Osteoblast (primary cell): ENCODE results near the gene KANK2. TPM values are rescaled to one million over a fixed set of nuclear protein-coding genes. Genes with fewer than 3 reads are reported as not detected.

Source experiments
- DNase-seq: peaks from one replicate; pipeline ENCODE4 v3.0.0; 2011; ENCODE audit warnings: low spot score, mixed read lengths; ENCODE audit not compliant: insufficient read length; ENCODE audit errors: missing footprints
- H2AFZ ChIP-seq: 2 replicates; pipeline ENCODE4 v1.6.0; 2011; ENCODE audit warnings: mild to moderate bottlenecking, low read length
- H3K27ac ChIP-seq: 2 replicates; pipeline ENCODE4 v1.5.1; 2011; ENCODE audit warnings: mild to moderate bottlenecking, low read depth, low read length, moderate library complexity
- H3K27me3 ChIP-seq: 2 replicates; pipeline ENCODE4 v1.6.0; 2012; ENCODE audit warnings: mild to moderate bottlenecking, control low read depth, inconsistent platforms, low read length, moderate library complexity; ENCODE audit not compliant: insufficient read depth
- H3K36me3 ChIP-seq: 2 replicates; pipeline ENCODE4 v1.5.1; 2011; ENCODE audit warnings: mild to moderate bottlenecking, low read length, control low read depth, moderate library complexity; ENCODE audit not compliant: insufficient read depth
- H3K4me1 ChIP-seq: 2 replicates; pipeline ENCODE4 v1.5.1; 2011; ENCODE audit warnings: mild to moderate bottlenecking, low read length, control low read depth, moderate library complexity; ENCODE audit not compliant: insufficient read depth
- H3K4me2 ChIP-seq: 2 replicates; pipeline ENCODE4 v1.6.0; 2011; ENCODE audit warnings: mild to moderate bottlenecking, low read length; ENCODE audit not compliant: insufficient read depth
- H3K4me3 ChIP-seq: fragments of 200-600 bp; sonication (generic); 3 replicates; pipeline ENCODE4 v1.5.1; 2012; ENCODE audit warnings: mild to moderate bottlenecking, low read length, inconsistent platforms; ENCODE audit not compliant: insufficient read depth
- H3K79me2 ChIP-seq: 2 replicates; pipeline ENCODE4 v1.6.0; 2012; ENCODE audit warnings: mild to moderate bottlenecking, low read length, control low read depth, inconsistent platforms; ENCODE audit not compliant: insufficient read depth
- H3K9me3 ChIP-seq: 2 replicates; pipeline ENCODE4 v1.5.1; 2011; ENCODE audit warnings: low read depth, low read length, control low read depth
- H4K20me1 ChIP-seq: 2 replicates; pipeline ENCODE4 v1.6.0; 2012; ENCODE audit warnings: mild to moderate bottlenecking, low read length, control low read depth; ENCODE audit not compliant: insufficient read depth
- total RNA-seq: library from RNA; depleted of rRNA; stranded (reverse); fragments of >200 nt; gene quantifications from 2 replicates; pipeline ENCODE4 v1.2.3, GENCODE V29; 2012
- TF ChIP-seq, protein P1 (sequence below): IDR thresholded peaks from 2 replicates; pipeline ENCODE4 v1.5.1; 2011; ENCODE audit warnings: mild to moderate bottlenecking, low read depth, low read length, moderate library complexity; ENCODE audit errors: extremely low read depth

The KANK2 gene
- total RNA-seq, 1 donor: 295 TPM

DNA sequence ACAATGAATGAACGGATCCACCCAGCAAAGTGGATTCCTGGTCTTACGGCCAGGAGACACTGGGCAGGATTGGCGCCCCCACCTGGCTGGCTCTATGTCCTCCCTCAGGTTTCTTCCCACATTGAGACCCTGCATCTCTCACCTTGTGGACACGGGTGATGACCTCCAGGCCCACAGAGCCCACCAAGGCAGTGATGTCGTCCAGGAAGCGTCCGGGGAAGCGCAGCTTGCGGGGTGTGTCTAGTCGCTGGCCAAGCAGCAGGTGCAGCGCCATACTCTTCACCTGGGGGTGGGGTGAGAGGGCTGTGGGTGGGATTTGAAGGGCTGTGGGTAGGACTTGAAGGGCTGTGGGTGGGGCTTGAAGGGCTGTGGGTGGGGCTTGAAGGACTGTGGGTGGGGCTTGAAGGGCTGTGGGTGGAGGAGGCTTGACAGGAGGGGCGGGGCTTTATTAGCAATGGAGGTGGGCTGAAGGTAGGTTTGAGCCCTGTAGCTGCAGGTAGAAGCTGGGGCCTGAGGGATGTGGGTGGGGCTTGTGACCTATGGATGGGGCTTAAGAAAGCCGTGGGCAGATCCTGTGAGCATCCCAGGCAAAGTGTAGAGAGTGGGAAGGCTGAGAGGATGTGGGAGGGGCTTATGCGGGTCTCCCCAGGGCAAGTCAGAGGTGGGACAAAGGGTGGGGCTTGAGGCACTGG lies 30.0 kb upstream of the KANK2 start:
- no peaks in the 10 kb centered on the region for H3K27me3 ChIP-seq
- TF ChIP-seq, protein P1, sequence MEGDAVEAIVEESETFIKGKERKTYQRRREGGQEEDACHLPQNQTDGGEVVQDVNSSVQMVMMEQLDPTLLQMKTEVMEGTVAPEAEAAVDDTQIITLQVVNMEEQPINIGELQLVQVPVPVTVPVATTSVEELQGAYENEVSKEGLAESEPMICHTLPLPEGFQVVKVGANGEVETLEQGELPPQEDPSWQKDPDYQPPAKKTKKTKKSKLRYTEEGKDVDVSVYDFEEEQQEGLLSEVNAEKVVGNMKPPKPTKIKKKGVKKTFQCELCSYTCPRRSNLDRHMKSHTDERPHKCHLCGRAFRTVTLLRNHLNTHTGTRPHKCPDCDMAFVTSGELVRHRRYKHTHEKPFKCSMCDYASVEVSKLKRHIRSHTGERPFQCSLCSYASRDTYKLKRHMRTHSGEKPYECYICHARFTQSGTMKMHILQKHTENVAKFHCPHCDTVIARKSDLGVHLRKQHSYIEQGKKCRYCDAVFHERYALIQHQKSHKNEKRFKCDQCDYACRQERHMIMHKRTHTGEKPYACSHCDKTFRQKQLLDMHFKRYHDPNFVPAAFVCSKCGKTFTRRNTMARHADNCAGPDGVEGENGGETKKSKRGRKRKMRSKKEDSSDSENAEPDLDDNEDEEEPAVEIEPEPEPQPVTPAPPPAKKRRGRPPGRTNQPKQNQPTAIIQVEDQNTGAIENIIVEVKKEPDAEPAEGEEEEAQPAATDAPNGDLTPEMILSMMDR: no peak
- H3K4me3 ChIP-seq: no peak overlapping the region
- H2AFZ ChIP-seq: no peak overlapping the region
- no peak overlapping the region for H3K27ac ChIP-seq
- H3K4me2 ChIP-seq: no peak overlapping the region
- peaks cover 6% of the 10 kb centered on the region for H3K36me3 ChIP-seq
- no peaks in the 10 kb centered on the region for H3K79me2 ChIP-seq
- no peaks in the 10 kb centered on the region for H4K20me1 ChIP-seq
- DNase-seq: peak; percentile 61
- H3K4me1 ChIP-seq: no peaks in the 10 kb centered on the region
- H3K9me3 ChIP-seq: no peaks in the 10 kb centered on the region

DNA sequence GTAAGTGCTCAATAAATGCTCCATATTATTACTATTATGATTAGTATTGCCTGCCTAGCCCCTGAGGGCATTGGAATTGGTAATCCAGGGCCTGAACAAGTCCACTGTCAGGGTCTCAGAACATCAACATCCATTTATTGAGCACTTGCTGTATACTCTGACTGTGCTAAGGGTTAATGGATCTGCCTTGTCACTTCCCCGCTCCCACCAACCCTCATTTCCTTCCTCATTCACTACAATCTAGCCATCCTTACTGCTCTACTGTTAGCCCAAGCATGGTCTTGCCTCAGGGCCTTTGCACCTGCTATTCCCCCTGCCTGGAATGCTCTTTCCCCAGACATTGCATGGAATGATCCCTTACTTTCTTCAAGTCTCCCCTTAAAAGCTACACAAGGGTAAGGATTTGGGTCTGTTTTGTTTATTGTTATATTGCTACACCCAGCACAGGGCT lies 29.4 kb upstream of the KANK2 start:
- TF ChIP-seq, protein P1: no peak
- Histone ChIP-seq H3K9me3 (peaks cover 3% of the 10 kb centered on the region), H3K4me3 (no peak overlapping the region), H4K20me1 (no peaks in the 10 kb centered on the region), H2AFZ (no peak overlapping the region), H3K4me1 (no peaks in the 10 kb centered on the region), H3K79me2 (no peaks in the 10 kb centered on the region), H3K27ac (no peak overlapping the region), H3K27me3 (no peaks in the 10 kb centered on the region), H3K36me3 (peaks cover 9% of the 10 kb centered on the region), H3K4me2 (no peak overlapping the region)
- peak; percentile 47 for DNase-seq

DNA sequence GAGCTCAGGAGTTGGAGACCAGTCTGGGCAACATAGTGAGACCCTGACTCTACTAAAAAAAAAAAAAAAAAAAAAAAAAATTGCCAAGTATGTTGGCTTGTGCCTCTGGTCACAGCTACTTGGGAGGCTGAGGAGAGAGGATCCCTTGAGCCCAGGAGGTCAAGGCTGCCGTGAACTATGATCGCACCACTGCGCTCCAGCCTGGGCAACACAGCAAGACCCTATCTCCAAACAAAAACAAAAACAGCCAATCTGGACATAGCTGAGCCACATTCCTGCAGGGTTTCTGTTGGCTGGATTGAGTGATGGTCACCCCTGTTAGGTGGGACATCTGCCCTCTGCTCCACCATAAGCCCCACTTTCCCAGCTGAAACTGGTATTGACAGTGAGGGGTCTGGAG lies 28.5 kb upstream of the KANK2 start:
- Histone ChIP-seq H4K20me1 (no peaks in the 10 kb centered on the region), H3K9me3 (peaks cover 10% of the 10 kb centered on the region), H3K79me2 (no peaks in the 10 kb centered on the region), H3K27ac (no peak overlapping the region), H3K36me3 (peaks cover 16% of the 10 kb centered on the region), H3K4me2 (no peak overlapping the region), H3K27me3 (no peaks in the 10 kb centered on the region), H3K4me1 (no peaks in the 10 kb centered on the region), H2AFZ (no peak overlapping the region), H3K4me3 (no peak overlapping the region)
- peak; percentile 62 for DNase-seq
- TF ChIP-seq, protein P1: no peak

DNA sequence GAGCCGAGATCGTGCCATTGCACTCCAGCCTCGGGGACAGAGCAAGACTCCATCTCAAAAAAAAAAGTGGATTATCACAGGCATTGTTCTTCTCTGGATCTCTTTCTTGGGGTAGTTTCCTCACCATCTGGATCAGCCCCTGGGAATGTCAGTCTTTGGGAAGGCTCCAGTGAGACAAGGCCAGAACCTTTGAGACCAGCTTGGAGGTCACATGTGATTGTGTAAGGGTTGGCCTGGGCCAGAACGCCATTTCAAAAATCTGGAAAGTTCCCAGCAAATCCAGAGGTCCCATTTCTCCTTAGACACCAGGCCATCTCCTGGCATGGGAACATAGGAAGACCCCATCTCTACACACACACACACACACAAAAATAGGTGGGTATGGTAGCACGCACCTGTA lies 27.8 kb upstream of the KANK2 start:
- Histone ChIP-seq H4K20me1 (no peaks in the 10 kb centered on the region), H3K79me2 (no peaks in the 10 kb centered on the region), H3K4me2 (no peak overlapping the region), H3K27ac (no peak overlapping the region), H3K9me3 (peaks cover 10% of the 10 kb centered on the region), H3K27me3 (no peaks in the 10 kb centered on the region), H3K4me1 (no peaks in the 10 kb centered on the region), H3K36me3 (peaks cover 16% of the 10 kb centered on the region), H3K4me3 (no peak overlapping the region), H2AFZ (no peak overlapping the region)
- no peak for DNase-seq
- TF ChIP-seq, protein P1: no peak
